AG10803 (cell line): ENCODE measurements around the gene ARHGAP26.

ENCODE experiments used
- DNase-seq: peaks from one replicate; pipeline ENCODE4 v3.0.0; 2010; ENCODE audit warnings: low read depth
- H3K4me3 ChIP-seq: 2 replicates; pipeline ENCODE4 v1.5.1; 2011; ENCODE audit warnings: mild to moderate bottlenecking, low read length, control low read depth
- TF ChIP-seq, protein P1 (sequence below): conservative IDR thresholded peaks from 2 replicates; pipeline ENCODE4 v1.5.1; 2011; ENCODE audit warnings: mild to moderate bottlenecking, low read length, control low read depth, inconsistent platforms

Gene ARHGAP26

DNA sequence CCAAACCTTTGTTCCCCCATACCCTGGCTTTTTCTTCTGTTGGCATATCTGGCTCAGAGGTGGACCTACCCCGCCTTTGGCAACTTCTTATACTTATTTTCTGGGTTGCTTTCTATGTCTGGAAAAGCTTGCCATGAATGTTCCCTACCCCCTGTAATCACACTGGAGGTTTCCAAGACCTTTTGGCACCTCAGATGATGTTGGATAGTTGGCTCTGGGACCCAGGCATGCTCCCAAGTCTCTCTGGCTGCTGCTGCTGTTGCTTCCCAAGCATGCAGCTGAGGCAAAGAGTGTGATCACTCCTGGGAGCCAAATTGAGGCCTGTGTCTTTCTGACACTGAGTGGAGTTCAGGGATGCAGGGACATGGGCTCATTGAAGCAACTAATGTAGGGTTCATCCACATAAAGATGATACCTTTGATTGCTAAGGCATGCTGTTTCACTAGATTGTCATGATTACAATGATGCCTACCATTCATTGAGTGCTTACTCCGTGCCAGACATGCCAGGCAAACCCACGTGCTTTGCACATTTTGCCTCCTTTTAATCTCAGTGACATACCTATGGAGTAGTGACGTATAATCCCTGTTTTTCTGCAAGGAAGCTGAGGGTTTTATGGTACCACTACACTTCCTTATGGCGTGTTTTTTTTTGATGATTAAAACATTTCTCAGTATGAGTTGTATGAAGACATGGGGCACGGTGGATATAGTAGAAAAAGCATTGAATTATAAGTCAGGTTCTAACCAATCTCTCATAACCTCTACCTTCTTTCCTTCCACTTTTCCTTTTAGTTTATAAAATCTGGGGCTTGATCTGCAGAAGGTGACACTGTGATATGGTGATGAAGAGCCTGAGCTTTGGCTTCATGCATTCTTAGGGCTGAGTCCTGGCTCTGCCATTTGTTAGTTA is 73.1 kb downstream of the ARHGAP26 start:
- H3K4me3 ChIP-seq: no peak overlapping the region
- peak; percentile 26 for DNase-seq
- TF ChIP-seq, protein P1, sequence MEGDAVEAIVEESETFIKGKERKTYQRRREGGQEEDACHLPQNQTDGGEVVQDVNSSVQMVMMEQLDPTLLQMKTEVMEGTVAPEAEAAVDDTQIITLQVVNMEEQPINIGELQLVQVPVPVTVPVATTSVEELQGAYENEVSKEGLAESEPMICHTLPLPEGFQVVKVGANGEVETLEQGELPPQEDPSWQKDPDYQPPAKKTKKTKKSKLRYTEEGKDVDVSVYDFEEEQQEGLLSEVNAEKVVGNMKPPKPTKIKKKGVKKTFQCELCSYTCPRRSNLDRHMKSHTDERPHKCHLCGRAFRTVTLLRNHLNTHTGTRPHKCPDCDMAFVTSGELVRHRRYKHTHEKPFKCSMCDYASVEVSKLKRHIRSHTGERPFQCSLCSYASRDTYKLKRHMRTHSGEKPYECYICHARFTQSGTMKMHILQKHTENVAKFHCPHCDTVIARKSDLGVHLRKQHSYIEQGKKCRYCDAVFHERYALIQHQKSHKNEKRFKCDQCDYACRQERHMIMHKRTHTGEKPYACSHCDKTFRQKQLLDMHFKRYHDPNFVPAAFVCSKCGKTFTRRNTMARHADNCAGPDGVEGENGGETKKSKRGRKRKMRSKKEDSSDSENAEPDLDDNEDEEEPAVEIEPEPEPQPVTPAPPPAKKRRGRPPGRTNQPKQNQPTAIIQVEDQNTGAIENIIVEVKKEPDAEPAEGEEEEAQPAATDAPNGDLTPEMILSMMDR: no peak

GRCh38 chr5:142844866-142845265 is 74.7 kb downstream of the ARHGAP26 start:
- H3K4me3 ChIP-seq: no peak overlapping the region
- no peak for DNase-seq
- TF ChIP-seq, protein P1: no peak

GRCh38 chr5:142845402-142845921 is 75.3 kb downstream of the ARHGAP26 start:
- no peak overlapping the region for H3K4me3 ChIP-seq
- DNase-seq: no peak
- TF ChIP-seq, protein P1: no peak

- DNase-seq: no peak
- no peak overlapping the region for H3K4me3 ChIP-seq
- TF ChIP-seq, protein P1: no peak
Measured at GRCh38 chr5:142845954-142846398, 75.8 kb downstream of the ARHGAP26 start.

DNA sequence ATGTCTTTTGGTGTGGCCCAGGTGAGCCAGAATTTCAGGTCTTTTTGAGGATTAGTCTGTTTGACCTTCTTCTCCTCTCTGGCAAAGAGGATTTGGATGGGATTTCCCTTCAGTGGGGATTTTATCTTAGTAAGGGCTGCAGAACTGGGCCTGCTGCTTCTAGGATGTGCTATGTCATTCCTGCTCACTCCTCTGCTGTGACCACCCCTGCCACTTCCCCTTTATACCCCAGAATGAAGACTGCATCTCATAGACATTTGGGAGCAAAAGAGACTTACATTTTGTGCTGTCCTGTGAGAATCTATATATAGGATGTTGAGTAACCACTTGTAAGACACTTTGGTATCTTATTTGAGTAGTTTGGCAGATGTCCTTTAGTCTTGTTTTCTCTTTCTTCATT is 76.2 kb downstream of the ARHGAP26 start:
- no peak overlapping the region for H3K4me3 ChIP-seq
- TF ChIP-seq, protein P1: no peak
- no peak for DNase-seq

GRCh38 chr5:142847898-142848790 is 78.0 kb downstream of the ARHGAP26 start:
- peak; percentile 70 for DNase-seq
- TF ChIP-seq, protein P1: no peak
- no peak overlapping the region for H3K4me3 ChIP-seq
